Measurements from ENCODE around the gene MIDN. TPM values are rescaled to one million over a fixed set of nuclear protein-coding genes. Genes with fewer than 3 reads are reported as not detected.

MIDN gene
- total and polyA plus RNA-seq, 8 donors: 34.3 to 115 (median 58.9) TPM

- intact Hi-C loops (cut with DNase I): no loop called here
- no peaks in the 10 kb centered on the region for H3K9me3 ChIP-seq
- DNase-seq (no peak), ATAC-seq (no peak)
- no peak overlapping the region for H3K4me3 ChIP-seq
- TF ChIP-seq CTCF (IDR thresholded peaks at IDR 0.05): no peak
- H3K36me3 ChIP-seq: peaks cover 0 to 59% of the 10 kb centered on the region in 2 donors
- no peaks in the 10 kb centered on the region for H3K27me3 ChIP-seq
- no peak overlapping the region for H3K27ac ChIP-seq
- H3K4me1 ChIP-seq: peaks cover 0 to 5% of the 10 kb centered on the region in 2 donors
Measured at GRCh38 chr19:1227304-1228054, 20.9 kb upstream of the MIDN start.

GRCh38 chr19:1228161-1228957 lies 20.0 kb upstream of the MIDN start:
- ATAC-seq (no peak), DNase-seq (no peak)
- Histone ChIP-seq H3K27me3 (no peaks in the 10 kb centered on the region), H3K4me3 (no peak overlapping the region), H3K9me3 (no peaks in the 10 kb centered on the region), H3K27ac (no peak overlapping the region), H3K36me3 (peaks cover 0 to 50% of the 10 kb centered on the region in 2 donors), H3K4me1 (peaks cover 7 to 14% of the 10 kb centered on the region in 2 donors)
- intact Hi-C loops (cut with DNase I): no loop called here
- TF ChIP-seq CTCF (IDR thresholded peaks at IDR 0.05): no peak

- intact Hi-C loops (cut with DNase I): no loop called here
- Histone ChIP-seq H3K27ac (no peak overlapping the region), H3K36me3 (peaks cover 0 to 41% of the 10 kb centered on the region in 2 donors), H3K27me3 (peaks cover 0 to 3% of the 10 kb centered on the region in 2 donors), H3K4me1 (peaks cover 10 to 20% of the 10 kb centered on the region in 2 donors), H3K4me3 (no peak overlapping the region), H3K9me3 (no peaks in the 10 kb centered on the region)
- no peak for TF ChIP-seq CTCF (IDR thresholded peaks at IDR 0.05)
- DNase-seq (no peak), ATAC-seq (no peak)
Measured at GRCh38 chr19:1229056-1229923, 19.1 kb upstream of the MIDN start.

- no peak for DNase-seq
- no peaks in the 10 kb centered on the region for H3K9me3 ChIP-seq
- no peak overlapping the region for H3K27ac ChIP-seq
- H3K4me3 ChIP-seq: no peak overlapping the region
- peaks cover 0 to 7% of the 10 kb centered on the region in 2 donors for H3K27me3 ChIP-seq
- no peak for TF ChIP-seq CTCF (IDR thresholded peaks at IDR 0.05)
- peaks cover 10 to 20% of the 10 kb centered on the region in 2 donors for H3K4me1 ChIP-seq
- intact Hi-C loops (cut with DNase I): no loop called here
- peaks cover 0 to 32% of the 10 kb centered on the region in 2 donors for H3K36me3 ChIP-seq
- ATAC-seq: no peak
Measured at GRCh38 chr19:1229924-1230782, 18.2 kb upstream of the MIDN start.
